ENCODE results near the gene CAPN1. TPM values are rescaled to one million over a fixed set of nuclear protein-coding genes. Genes with fewer than 3 reads are reported as not detected.

The CAPN1 gene
- polyA plus RNA-seq, 2 of the 4 experiments (the other 2 are of a cell fraction), result 63.7 to 93.1 TPM

DNA sequence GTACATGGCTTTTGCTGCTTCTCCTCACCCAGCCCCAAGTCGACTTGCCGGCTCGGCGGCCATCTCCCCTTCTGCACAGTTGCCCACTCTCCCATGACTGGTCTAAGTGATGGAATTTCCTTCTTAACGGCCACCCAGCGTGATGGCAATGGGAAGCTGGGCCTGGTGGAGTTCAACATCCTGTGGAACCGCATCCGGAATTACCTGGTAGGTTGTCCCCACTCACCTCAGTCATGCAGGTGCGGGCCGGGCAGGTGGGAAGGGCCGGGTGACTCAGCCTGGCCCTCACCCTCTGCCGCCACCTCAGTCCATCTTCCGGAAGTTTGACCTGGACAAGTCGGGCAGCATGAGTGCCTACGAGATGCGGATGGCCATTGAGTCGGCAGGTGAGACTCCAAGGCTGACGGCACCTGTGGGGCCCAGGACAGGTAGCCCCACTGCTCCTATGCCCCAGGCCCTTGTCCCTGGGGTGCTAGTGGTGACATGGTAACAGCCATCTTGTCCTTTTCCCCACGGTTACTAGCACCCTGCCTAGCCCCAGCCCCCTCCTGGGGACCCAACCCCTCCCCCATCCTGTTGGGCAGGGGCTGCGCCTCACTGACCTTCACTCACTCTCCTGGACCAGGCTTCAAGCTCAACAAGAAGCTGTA lies 28.1 kb downstream of the CAPN1 start:
- Histone ChIP-seq H3K27ac (no peak overlapping the region), H3K9me3 (no peaks in the 10 kb centered on the region), H3K4me1 (no peaks in the 10 kb centered on the region), H3K4me3 (no peak overlapping the region), H3K4me2 (no peak overlapping the region)
- POLR2A ChIA-PET, result no interaction called here
- CTCF ChIA-PET, result interaction anchor here (1.0 to 2.3 kb wide), 2 partner anchors 11 to 105 kb away, joined by 4 to 5 read pairs; no protein-coding TSS in a partner anchor
- WGBS (ENCODE audit: missing lambda C conversion rate), result 93% methylated on average over 18 of the region's 20 CpGs
- ATAC-seq (no peak), DNase-seq (ENCODE audit: low read depth in 1 of 2, low spot score in 1 of 2) (no peak), FAIRE-seq (no peak)
- no peak for TF ChIP-seq ZNF302 (CRISPR knock-in tag; IDR thresholded peaks at IDR 0.05)
- TF ChIP-seq FOSB (CRISPR knock-in tag; IDR thresholded peaks at IDR 0.05), result no peak
- TF ChIP-seq NPAS2 (CRISPR knock-in tag; IDR thresholded peaks at IDR 0.05; ENCODE audit: borderline replicate concordance), result no peak
- TF ChIP-seq, protein P1, sequence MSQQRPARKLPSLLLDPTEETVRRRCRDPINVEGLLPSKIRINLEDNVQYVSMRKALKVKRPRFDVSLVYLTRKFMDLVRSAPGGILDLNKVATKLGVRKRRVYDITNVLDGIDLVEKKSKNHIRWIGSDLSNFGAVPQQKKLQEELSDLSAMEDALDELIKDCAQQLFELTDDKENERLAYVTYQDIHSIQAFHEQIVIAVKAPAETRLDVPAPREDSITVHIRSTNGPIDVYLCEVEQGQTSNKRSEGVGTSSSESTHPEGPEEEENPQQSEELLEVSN (IDR thresholded peaks at IDR 0.05; ENCODE audit: borderline replicate concordance, low read depth), result no peak
- no peak for TF ChIP-seq TP53 (CRISPR knock-in tag; IDR thresholded peaks at IDR 0.05)
- no peak for TF ChIP-seq KDM1A (IDR thresholded peaks at IDR 0.05; ENCODE audit: low read depth)
- no peak for TF ChIP-seq PHF8 (IDR thresholded peaks at IDR 0.05; ENCODE audit: borderline replicate concordance, low read depth)
- TF ChIP-seq CHD4 (IDR thresholded peaks at IDR 0.05; ENCODE audit: borderline replicate concordance), result no peak
- TF ChIP-seq BHLHE40 (IDR thresholded peaks at IDR 0.05; ENCODE audit: low read depth, low read length), result no peak
- TF ChIP-seq HEYL (CRISPR knock-in tag; IDR thresholded peaks at IDR 0.05), result no peak
- no peak for TF ChIP-seq RCOR1 (IDR thresholded peaks at IDR 0.05; ENCODE audit: low read depth, low read length)
- no peak for TF ChIP-seq ZSCAN20 (CRISPR knock-in tag; IDR thresholded peaks at IDR 0.05)
- no peak for TF ChIP-seq JUN (IDR thresholded peaks at IDR 0.05)
- TF ChIP-seq ESRRA (IDR thresholded peaks at IDR 0.05; ENCODE audit: borderline replicate concordance, low read length), result no peak

DNA sequence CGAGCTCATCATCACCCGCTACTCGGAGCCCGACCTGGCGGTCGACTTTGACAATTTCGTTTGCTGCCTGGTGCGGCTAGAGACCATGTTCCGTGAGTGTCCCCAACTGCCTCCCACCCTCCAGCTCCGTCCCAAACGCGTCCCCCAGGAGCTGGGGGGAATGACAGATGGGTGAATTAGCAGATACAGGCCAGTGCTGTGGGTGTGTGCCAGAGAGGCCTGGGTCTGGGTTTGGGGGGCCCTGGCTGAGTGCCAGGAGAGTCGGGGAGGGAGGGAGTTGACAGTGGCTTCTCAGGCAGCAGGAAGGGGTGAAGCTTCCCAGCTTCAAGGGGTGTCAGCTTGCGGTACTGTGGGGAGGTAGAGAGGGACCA lies 28.6 kb downstream of the CAPN1 start:
- DNase-seq (ENCODE audit: low read depth in 1 of 2, low spot score in 1 of 2) (no peak), ATAC-seq (no peak), FAIRE-seq (no peak)
- WGBS (ENCODE audit: missing lambda C conversion rate), result 94% methylated on average over 14 of the region's 14 CpGs
- CTCF ChIA-PET, result interaction anchor here (1.0 kb wide), 1 partner anchor 12 kb away, joined by 4 read pairs; no protein-coding TSS in a partner anchor
- Histone ChIP-seq H3K9me3 (no peaks in the 10 kb centered on the region), H3K27ac (no peak overlapping the region), H3K4me2 (no peak overlapping the region), H3K4me3 (no peak overlapping the region), H3K4me1 (no peaks in the 10 kb centered on the region)
- POLR2A ChIA-PET, result no interaction called here
- TF ChIP-seq FOSL2 (IDR thresholded peaks at IDR 0.05) (no peak), FOSL2 (CRISPR knock-in tag; IDR thresholded peaks at IDR 0.05) (no peak), ZFP36 (IDR thresholded peaks at IDR 0.05; ENCODE audit: borderline replicate concordance, partially characterized antibody) (no peak), EP300 (IDR thresholded peaks at IDR 0.05) (no peak), RARB (CRISPR knock-in tag; IDR thresholded peaks at IDR 0.05) (no peak), CEBPB (IDR thresholded peaks at IDR 0.05) (no peak), CHD2 (IDR thresholded peaks at IDR 0.05; ENCODE audit: low read length, partially characterized antibody) (no peak), SMC3 (IDR thresholded peaks at IDR 0.05) (no peak), TFCP2L1 (CRISPR knock-in tag; IDR thresholded peaks at IDR 0.05) (no peak), EHMT2 (IDR thresholded peaks at IDR 0.05; ENCODE audit: low read depth) (no peak), KDM1A (IDR thresholded peaks at IDR 0.05; ENCODE audit: low read depth) (no peak), NR3C1 (IDR thresholded peaks at IDR 0.05) (no peak), RAD21 (conservative IDR thresholded peaks at IDR 0.05 in 1 of 2, IDR thresholded peaks at IDR 0.05 in 1 of 2) (no peak), BHLHE40 (IDR thresholded peaks at IDR 0.05; ENCODE audit: low read depth, low read length) (no peak)
- TF ChIP-seq, protein P2, sequence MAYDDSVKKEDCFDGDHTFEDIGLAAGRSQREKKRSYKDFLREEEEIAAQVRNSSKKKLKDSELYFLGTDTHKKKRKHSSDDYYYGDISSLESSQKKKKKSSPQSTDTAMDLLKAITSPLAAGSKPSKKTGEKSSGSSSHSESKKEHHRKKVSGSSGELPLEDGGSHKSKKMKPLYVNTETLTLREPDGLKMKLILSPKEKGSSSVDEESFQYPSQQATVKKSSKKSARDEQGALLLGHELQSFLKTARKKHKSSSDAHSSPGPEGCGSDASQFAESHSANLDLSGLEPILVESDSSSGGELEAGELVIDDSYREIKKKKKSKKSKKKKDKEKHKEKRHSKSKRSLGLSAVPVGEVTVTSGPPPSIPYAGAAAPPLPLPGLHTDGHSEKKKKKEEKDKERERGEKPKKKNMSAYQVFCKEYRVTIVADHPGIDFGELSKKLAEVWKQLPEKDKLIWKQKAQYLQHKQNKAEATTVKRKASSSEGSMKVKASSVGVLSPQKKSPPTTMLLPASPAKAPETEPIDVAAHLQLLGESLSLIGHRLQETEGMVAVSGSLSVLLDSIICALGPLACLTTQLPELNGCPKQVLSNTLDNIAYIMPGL (CRISPR knock-in tag; IDR thresholded peaks at IDR 0.05; ENCODE audit: borderline replicate concordance), result no peak
- TF ChIP-seq, protein P3, sequence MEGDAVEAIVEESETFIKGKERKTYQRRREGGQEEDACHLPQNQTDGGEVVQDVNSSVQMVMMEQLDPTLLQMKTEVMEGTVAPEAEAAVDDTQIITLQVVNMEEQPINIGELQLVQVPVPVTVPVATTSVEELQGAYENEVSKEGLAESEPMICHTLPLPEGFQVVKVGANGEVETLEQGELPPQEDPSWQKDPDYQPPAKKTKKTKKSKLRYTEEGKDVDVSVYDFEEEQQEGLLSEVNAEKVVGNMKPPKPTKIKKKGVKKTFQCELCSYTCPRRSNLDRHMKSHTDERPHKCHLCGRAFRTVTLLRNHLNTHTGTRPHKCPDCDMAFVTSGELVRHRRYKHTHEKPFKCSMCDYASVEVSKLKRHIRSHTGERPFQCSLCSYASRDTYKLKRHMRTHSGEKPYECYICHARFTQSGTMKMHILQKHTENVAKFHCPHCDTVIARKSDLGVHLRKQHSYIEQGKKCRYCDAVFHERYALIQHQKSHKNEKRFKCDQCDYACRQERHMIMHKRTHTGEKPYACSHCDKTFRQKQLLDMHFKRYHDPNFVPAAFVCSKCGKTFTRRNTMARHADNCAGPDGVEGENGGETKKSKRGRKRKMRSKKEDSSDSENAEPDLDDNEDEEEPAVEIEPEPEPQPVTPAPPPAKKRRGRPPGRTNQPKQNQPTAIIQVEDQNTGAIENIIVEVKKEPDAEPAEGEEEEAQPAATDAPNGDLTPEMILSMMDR (IDR thresholded peaks at IDR 0.05), result no peak

Data from A549 (cell line).